Skeletal muscle satellite cell (primary cell): Measurements from ENCODE around the gene MRS2. TPM values are rescaled to one million over a fixed set of nuclear protein-coding genes. Genes with fewer than 3 reads are reported as not detected.

Source experiments
- H3K27me3 ChIP-seq: 2 replicates; pipeline ENCODE4 v1.7.0; 2013; ENCODE audit warnings: low read length; ENCODE audit not compliant: control insufficient read depth, insufficient read depth
- H3K36me3 ChIP-seq: 2 replicates; pipeline ENCODE4 v1.7.0; 2013; ENCODE audit warnings: mild to moderate bottlenecking, control low read depth, low read length; ENCODE audit not compliant: insufficient read depth
- H3K4me1 ChIP-seq: 2 replicates; pipeline ENCODE4 v1.7.0; 2013; ENCODE audit warnings: low read length; ENCODE audit not compliant: control insufficient read depth, insufficient read depth
- H3K4me2 ChIP-seq: 2 replicates; pipeline ENCODE4 v1.7.0; 2013; ENCODE audit warnings: mild to moderate bottlenecking, low read length
- H3K4me3 ChIP-seq: 2 replicates; pipeline ENCODE4 v1.7.0; 2013; ENCODE audit warnings: low read length
- H3K9ac ChIP-seq: 2 replicates; pipeline ENCODE4 v1.7.0; 2013; ENCODE audit warnings: mild to moderate bottlenecking, low read depth, low read length, moderate library complexity
- H3K9me3 ChIP-seq: replicated peaks from 2 replicates; pipeline ENCODE4 v1.7.0; 2013; ENCODE audit warnings: mild to moderate bottlenecking, control low read depth, low read length
- small RNA-seq: library from RNA; depleted of rRNA; stranded (forward); fragments of <200 nt; gene quantifications from one replicate; pipeline ENCODE3, GENCODE V24; 2012

Gene MRS2

GRCh38 chr6:24458134-24458533 is 55.4 kb downstream of the MRS2 start:
- no peak overlapping the region for H3K4me3 ChIP-seq
- H3K36me3 ChIP-seq: no peaks in the 10 kb centered on the region

DNA sequence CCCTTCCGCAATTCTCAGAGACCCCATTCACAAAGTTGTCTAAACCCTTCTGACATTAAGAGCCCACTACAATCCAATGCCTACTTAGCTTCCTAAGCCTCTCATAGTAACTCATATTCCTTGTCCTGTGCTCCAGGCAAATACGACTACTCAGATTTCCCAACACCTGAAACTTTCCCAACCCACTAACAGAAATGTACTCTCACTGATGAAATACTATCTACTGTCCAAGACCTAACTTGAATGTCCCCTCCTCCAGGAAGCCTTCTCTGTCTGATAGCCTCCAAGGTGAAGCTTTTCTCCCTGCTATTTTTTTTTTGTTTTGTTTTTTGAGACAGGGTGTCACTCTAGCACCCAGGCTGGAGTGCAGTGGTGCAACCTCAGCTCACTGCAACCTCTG is 56.2 kb downstream of the MRS2 start:
- Histone ChIP-seq H3K4me2 (no peak overlapping the region), H3K9me3 (no peaks in the 10 kb centered on the region), H3K36me3 (no peaks in the 10 kb centered on the region), H3K4me3 (no peak overlapping the region), H3K27me3 (no peaks in the 10 kb centered on the region), H3K4me1 (peaks cover 2% of the 10 kb centered on the region), H3K9ac (no peak overlapping the region)

More at GRCh38 chr6:24458134-24458533, 55.4 kb downstream of the MRS2 start:
- Histone ChIP-seq H3K27me3 (no peaks in the 10 kb centered on the region), H3K4me1 (peaks cover 2% of the 10 kb centered on the region), H3K9me3 (no peaks in the 10 kb centered on the region), H3K4me2 (no peak overlapping the region), H3K9ac (no peak overlapping the region)

DNA sequence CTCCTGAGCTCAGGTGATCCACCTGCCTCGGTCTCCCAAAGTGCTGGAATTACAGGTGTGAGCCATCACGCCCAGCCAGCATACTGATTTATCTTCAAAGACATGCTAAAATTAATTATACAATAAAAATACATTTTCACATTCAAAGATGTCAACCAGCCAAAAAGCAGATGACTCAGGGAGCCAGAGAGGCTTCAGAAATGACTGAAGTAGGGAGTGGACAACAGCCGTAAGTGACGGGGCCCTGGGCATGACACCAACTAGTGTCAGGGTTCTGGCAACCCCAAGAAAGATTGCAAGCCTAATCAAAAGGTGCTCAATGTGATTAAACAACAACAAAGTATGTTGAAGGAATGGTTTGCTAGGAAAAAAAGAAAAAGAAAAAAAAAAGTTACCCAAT is 58.2 kb downstream of the MRS2 start:
- Histone ChIP-seq H3K9me3 (no peaks in the 10 kb centered on the region), H3K4me3 (no peak overlapping the region), H3K36me3 (no peaks in the 10 kb centered on the region), H3K4me1 (peaks cover 2% of the 10 kb centered on the region), H3K4me2 (no peak overlapping the region), H3K27me3 (no peaks in the 10 kb centered on the region), H3K9ac (no peak overlapping the region)

- H3K4me3 ChIP-seq: no peak overlapping the region
- H3K9ac ChIP-seq: no peak overlapping the region
- H3K4me1 ChIP-seq: no peaks in the 10 kb centered on the region
- no peaks in the 10 kb centered on the region for H3K9me3 ChIP-seq
- H3K4me2 ChIP-seq: no peak overlapping the region
- H3K27me3 ChIP-seq: no peaks in the 10 kb centered on the region
- no peaks in the 10 kb centered on the region for H3K36me3 ChIP-seq
Measured at GRCh38 chr6:24464253-24465038, 61.7 kb downstream of the MRS2 start.

DNA sequence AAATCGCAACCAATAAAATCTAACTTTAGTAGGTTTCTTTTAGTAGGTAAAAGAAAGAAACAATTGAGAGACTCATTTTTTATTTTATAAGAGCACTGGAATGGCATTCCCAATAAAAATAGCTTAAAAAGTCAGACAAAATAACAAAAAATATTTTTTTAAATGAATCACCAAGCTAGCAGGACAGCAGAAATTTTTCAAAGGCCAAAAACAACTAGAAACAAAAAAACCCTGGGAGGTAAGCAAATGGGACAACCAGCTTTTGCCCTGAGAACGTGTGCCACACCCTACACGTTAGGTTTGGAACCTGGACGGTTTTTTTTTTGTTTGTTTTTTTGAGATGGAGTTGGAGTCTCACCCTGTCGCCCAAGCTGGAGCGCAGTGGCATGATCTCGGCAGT is 67.1 kb downstream of the MRS2 start:
- H3K4me2 ChIP-seq: peak overlapping the region; percentile 12
- H3K27me3 ChIP-seq: no peaks in the 10 kb centered on the region

DNA sequence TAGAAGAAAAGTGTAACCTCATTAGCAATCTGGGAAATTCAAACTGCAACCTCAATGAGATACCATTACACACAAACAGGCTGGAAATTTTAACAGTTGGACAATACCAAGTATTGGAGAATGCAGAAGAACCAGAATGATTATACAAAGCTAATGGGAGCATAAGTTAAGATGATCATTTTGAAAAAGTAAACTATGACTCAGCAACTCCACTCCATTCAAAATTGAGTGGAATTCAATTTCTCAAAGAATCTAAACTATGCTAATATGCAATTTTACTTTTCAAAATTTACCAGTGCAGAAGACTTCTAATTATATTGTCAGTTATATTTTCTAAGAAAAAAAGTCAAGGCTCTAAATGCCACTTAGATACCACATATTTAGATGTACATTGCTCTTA is 69.4 kb downstream of the MRS2 start:
- Histone ChIP-seq H3K36me3 (no peaks in the 10 kb centered on the region), H3K9me3 (no peaks in the 10 kb centered on the region)

More for the DNA sequence above, 67.1 kb downstream of the MRS2 start:
- Histone ChIP-seq H3K4me3 (no peak overlapping the region), H3K9me3 (no peaks in the 10 kb centered on the region), H3K9ac (no peak overlapping the region), H3K4me1 (peaks cover 18% of the 10 kb centered on the region), H3K36me3 (no peaks in the 10 kb centered on the region)

More for the DNA sequence above, 69.4 kb downstream of the MRS2 start:
- Histone ChIP-seq H3K4me3 (no peak overlapping the region), H3K27me3 (no peaks in the 10 kb centered on the region), H3K9ac (no peak overlapping the region), H3K4me2 (no peak overlapping the region), H3K4me1 (peaks cover 18% of the 10 kb centered on the region)

Small RNA genes within 50 kb of the gene (small RNA-seq; reads per million reads assigned to genes)
- gene RNU6-391P: not detected
